ENCODE data around the gene PNPLA1. TPM values are rescaled to one million over a fixed set of nuclear protein-coding genes. Genes with fewer than 3 reads are reported as not detected.

PNPLA1 gene, protein sequence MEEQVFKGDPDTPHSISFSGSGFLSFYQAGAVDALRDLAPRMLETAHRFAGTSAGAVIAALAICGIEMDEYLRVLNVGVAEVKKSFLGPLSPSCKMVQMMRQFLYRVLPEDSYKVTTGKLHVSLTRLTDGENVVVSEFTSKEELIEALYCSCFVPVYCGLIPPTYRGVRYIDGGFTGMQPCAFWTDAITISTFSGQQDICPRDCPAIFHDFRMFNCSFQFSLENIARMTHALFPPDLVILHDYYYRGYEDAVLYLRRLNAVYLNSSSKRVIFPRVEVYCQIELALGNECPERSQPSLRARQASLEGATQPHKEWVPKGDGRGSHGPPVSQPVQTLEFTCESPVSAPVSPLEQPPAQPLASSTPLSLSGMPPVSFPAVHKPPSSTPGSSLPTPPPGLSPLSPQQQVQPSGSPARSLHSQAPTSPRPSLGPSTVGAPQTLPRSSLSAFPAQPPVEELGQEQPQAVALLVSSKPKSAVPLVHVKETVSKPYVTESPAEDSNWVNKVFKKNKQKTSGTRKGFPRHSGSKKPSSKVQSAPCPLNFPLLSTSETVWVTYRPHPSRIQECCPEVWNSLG
- 0.49 TPM in 1 of 2 replicates, not detected in the other for total RNA-seq

DNA sequence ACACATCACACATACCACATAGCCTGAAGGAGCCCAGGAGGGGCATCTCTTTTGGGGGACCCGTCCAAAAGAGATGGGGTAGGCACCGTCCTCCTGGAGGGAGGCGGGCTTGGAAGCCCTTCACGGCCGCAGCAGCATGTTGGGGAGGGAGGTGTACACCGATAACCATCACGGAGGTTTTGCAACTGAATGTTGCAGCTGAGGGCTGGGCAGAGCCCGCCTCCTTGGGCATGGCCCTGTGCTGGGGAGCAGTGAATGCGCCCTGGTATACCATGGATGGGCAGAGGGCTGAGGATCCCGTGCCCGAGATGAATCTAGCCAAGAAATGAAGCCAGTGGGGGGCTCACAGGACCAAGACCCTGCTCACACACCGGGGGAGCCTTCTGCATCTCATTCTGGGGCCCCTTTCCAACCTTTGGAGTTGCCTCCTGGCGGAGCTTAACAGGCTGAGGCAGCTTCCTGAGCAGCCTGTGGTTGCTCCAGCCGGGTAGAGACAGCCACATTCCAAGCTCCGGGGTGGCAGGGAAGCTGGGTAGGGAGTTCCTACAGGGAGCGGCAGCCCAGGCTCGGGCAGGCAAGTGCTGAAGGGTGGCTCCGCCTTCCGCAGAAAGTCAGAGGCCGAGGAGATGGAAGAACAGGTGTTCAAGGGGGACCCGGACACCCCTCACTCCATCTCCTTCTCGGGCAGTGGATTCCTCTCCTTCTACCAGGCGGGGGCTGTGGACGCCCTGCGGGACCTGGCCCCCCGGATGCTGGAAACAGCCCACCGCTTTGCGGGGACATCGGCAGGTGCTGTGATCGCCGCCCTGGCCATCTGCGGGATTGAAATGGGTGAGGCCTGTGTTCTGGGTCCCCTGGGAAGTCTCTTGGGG lies at the start of gene PNPLA1:
PNPLA1 (plus strand) TSS at position 227 of the 872 bp plus-strand sequence; CDS start at position 627, 400 bp downstream.

DNA sequence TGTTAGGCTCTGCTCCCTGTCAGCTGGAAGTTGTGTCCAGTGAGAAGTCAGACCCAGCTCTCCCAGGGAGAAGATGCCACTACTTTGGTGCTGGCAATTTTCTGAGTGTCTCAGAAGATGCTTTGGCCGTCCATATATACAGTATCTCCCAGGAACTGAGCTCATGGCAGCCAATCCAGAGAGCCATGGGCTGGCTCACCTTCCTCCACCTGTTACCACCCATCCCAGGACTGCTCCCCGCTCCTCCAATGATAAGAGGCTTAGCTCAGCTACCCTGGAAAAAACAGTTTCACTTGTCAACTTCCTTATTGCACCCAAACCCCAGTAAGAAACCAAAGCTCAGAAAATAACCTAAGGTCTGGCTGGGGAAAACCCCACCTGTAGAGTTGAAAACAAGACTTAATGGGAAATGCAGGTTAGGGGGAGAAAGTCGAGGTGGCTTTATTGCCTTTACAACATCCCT lies 67.0 kb downstream of the PNPLA1 start, which contains the start of gene BNIP5:
BNIP5 (minus strand) TSS at position 110 of the 463 bp plus-strand sequence. CDS start 6,198 bp downstream, outside the sequence.

Other genes with a start within 250 kb of the PNPLA1 start
- not detected in 2 replicates for gene SLC26A8, start 245.4 kb upstream of the PNPLA1 start, total RNA-seq
- gene MAPK14, start 242.3 kb upstream of the PNPLA1 start, total RNA-seq, result 34.8 and 40.3 TPM in 2 replicates
- gene MAPK13, start 139.5 kb upstream of the PNPLA1 start, total RNA-seq, result 2.8 and 3.8 TPM in 2 replicates
- 10.3 and 11.0 TPM in 2 replicates for gene BRPF3, start 73.3 kb upstream of the PNPLA1 start, total RNA-seq
- gene BNIP5, start 66.8 kb downstream of the PNPLA1 start, total RNA-seq, result not detected in 2 replicates
- not detected in 2 replicates for gene ETV7, start 117.6 kb downstream of the PNPLA1 start, total RNA-seq
- not detected in 2 replicates for gene PXT1, start 172.8 kb downstream of the PNPLA1 start, total RNA-seq
- gene KCTD20, start 172.9 kb downstream of the PNPLA1 start, total RNA-seq, result 57.5 and 60.3 TPM in 2 replicates